HuH-7 (cell line): ENCODE results near the gene NBAS.

ENCODE experiments used
- DNase-seq: peaks from one replicate; pipeline ENCODE4 v3.0.0; 2011; ENCODE audit warnings: low spot score

Gene NBAS

GRCh38 chr2:15560988-15561573 is at the start of gene NBAS:
Gene NBAS (minus strand): TSS chr2:15561334. CDS start chr2:15561304, 30 bp downstream.
- DNase-seq: peak; percentile 60

- DNase-seq: no peak
Observed at GRCh38 chr2:15610430-15610952, 49.4 kb upstream of the NBAS start.

GRCh38 chr2:15609341-15610042 is 48.4 kb upstream of the NBAS start:
- DNase-seq: no peak

GRCh38 chr2:15608392-15608761 is 47.2 kb upstream of the NBAS start:
- no peak for DNase-seq

- no peak for DNase-seq
Observed at GRCh38 chr2:15607709-15608391, 46.7 kb upstream of the NBAS start.

- DNase-seq: no peak
Observed at GRCh38 chr2:15606481-15607441, 45.6 kb upstream of the NBAS start.

- no peak for DNase-seq
Observed at GRCh38 chr2:15605721-15606120, 44.6 kb upstream of the NBAS start.

GRCh38 chr2:15603948-15604347 is 42.8 kb upstream of the NBAS start:
- no peak for DNase-seq

GRCh38 chr2:15603044-15603765 is 42.1 kb upstream of the NBAS start:
- no peak for DNase-seq

- no peak for DNase-seq
Observed at GRCh38 chr2:15602393-15602792, 41.3 kb upstream of the NBAS start.

- no peak for DNase-seq
Observed at GRCh38 chr2:15601681-15602080, 40.5 kb upstream of the NBAS start.

GRCh38 chr2:15599994-15600393 is 38.9 kb upstream of the NBAS start:
- no peak for DNase-seq

- DNase-seq: no peak
Observed at GRCh38 chr2:15596968-15597367, 35.8 kb upstream of the NBAS start.

GRCh38 chr2:15596350-15596749 is 35.2 kb upstream of the NBAS start:
- no peak for DNase-seq

- DNase-seq: no peak
Observed at GRCh38 chr2:15595936-15596335, 34.8 kb upstream of the NBAS start.

- no peak for DNase-seq
Observed at GRCh38 chr2:15595342-15595905, 34.3 kb upstream of the NBAS start.

- DNase-seq: no peak
Observed at GRCh38 chr2:15594291-15595256, 33.4 kb upstream of the NBAS start.

GRCh38 chr2:15593327-15593705 is 32.2 kb upstream of the NBAS start:
- DNase-seq: no peak

GRCh38 chr2:15591692-15592463 is 30.7 kb upstream of the NBAS start, which contains the start of gene DDX1:
Gene DDX1 (plus strand): TSS chr2:15591868. CDS start chr2:15591934, 66 bp downstream.
- DNase-seq: peak; percentile 78
